ENCODE results near the gene PEX5L.
A peak's percentile ranks its signal among the peaks of the same experiment; 100 is the strongest.

- TF ChIP-seq EZH2 (IDR thresholded peaks at IDR 0.05; ENCODE audit: borderline replicate concordance, insufficient read depth, low read length, poor library complexity, severe bottlenecking) (no peak), CTCF (IDR thresholded peaks at IDR 0.05; ENCODE audit: poor library complexity, severe bottlenecking) (no peak), REST (IDR thresholded peaks at IDR 0.05; ENCODE audit: borderline replicate concordance) (no peak), RAD21 (conservative IDR thresholded peaks at IDR 0.05) (no peak), EP300 (conservative IDR thresholded peaks at IDR 0.05; ENCODE audit: poor library complexity, severe bottlenecking) (peak; percentile 47), TAF1 (IDR thresholded peaks at IDR 0.05; ENCODE audit: low read depth) (no peak), POLR2AphosphoS5 (IDR thresholded peaks at IDR 0.05) (no peak), MXI1 (conservative IDR thresholded peaks at IDR 0.05; ENCODE audit: poor library complexity, severe bottlenecking) (no peak)
These were observed 73.9 kb downstream of the PEX5L start for GRCh38 chr3:179962629-179963387.
